Heart left ventricle (tissue), 13 donors: ENCODE data around the gene VILL.

Source experiments
- CTCF ChIP-seq, 12 donors: fragments of 200-600 bp; sonication (generic) in 4 of 12; IDR thresholded peaks; one replicate each; pipeline versions ENCODE4 v1.5.0 to v1.8.0; 2018 to 2022; ENCODE audit warnings: antibody characterized with exemption in 12 of 12, mild to moderate bottlenecking in 5 of 12
- POLR2A ChIP-seq, 2 donors: fragments of 450-650 bp; IDR thresholded peaks; one replicate each; pipeline ENCODE4 v1.6.1; 2017; ENCODE audit warnings: antibody characterized with exemption in 2 of 2, mild to moderate bottlenecking in 2 of 2, moderate library complexity in 2 of 2
- donor health status: ischemic (EF 13 %, LVEDD 7.1; RV severe dilation, severe dysfunction).
- donor health status: DM: no; HTN: yes; CAD: no.
- donor health status: DM: no; HTN: no; CAD: no.
- donor health status: ischemic (EF 25% LVEDD 6.9; RV normal size, moderate dysfunction).
- donor health status: ischemic (EF 25% LVEDD 5.7; RV mildly dilated, moderate dysfunction).
- donor health status: ischemic (EF 35%, LVEDD 5.7; RV mildly dilated, moderate dysfunction).
- donor health status: nonischemic (EF 11% LVEDD 7.7; RV severe dilation, severe dysfunction).
- donor health status: DM: yes; HTN: yes; CAD: no.
- donor health status: PGD.
- donor health status: ischemic (EF 29% LVEDD 5.4; RV normal size, mild dysfunction).
- donor health status: nonischemic (EF 23%, LVEDD 6.1; RV moderate dilation, normal function).

- TF ChIP-seq CTCF (IDR thresholded peaks at IDR 0.05) (peak in 3 of 12 donors; percentile 11 to 25 (median 23)), POLR2A (IDR thresholded peaks at IDR 0.05) (no peak)
Measured at GRCh38 chr3:37985637-37986320, 4.8 kb upstream of the VILL start.
